Adrenal gland (tissue), 5 donors: Measurements from ENCODE around the gene KDR.

Experiments
- POLR2A ChIP-seq, 2 donors: fragments of 450-650 bp; IDR thresholded peaks; one replicate each; pipeline ENCODE4 v1.6.1; 2017; ENCODE audit warnings: antibody characterized with exemption in 2 of 2, mild to moderate bottlenecking in 2 of 2, moderate library complexity in 1 of 2
- TF ChIP-seq, protein P1 (sequence below), 6 experiments: fragments of 450-650 bp in 4 of 6; fragments of 200-600 bp in 2 of 6; sonication (generic) in 1 of 6; IDR thresholded peaks; 1 replicate in 5 of 6; 2 replicates in 1 of 6; pipeline versions ENCODE4 v1.5.1 to v1.8.0; 2016 to 2021; ENCODE audit warnings: antibody characterized with exemption in 6 of 6, mild to moderate bottlenecking in 2 of 6, moderate library complexity in 1 of 6
- donor health status: DM: no; HTN: no; CAD: no.

DNA sequence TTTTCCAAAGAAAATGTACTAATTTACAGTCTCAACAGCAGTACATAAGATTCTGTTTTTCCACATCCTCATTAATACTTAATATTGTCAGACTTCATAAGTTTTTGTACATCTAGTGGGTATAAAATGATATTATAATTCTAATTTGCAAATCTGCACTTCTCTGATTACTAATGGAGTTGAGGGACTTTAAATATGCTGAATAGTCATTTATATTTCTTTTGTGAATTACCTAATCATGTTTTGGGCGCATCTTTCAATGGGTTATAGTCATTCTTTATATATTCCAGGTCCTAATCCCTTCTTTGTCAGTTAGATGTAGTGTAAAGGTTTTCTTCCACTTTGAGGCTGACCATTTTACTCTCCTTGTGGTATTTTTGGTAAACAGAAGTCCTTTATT is 96.1 kb downstream of the KDR start:
- TF ChIP-seq POLR2A (IDR thresholded peaks at IDR 0.05): no peak
- TF ChIP-seq, protein P1, sequence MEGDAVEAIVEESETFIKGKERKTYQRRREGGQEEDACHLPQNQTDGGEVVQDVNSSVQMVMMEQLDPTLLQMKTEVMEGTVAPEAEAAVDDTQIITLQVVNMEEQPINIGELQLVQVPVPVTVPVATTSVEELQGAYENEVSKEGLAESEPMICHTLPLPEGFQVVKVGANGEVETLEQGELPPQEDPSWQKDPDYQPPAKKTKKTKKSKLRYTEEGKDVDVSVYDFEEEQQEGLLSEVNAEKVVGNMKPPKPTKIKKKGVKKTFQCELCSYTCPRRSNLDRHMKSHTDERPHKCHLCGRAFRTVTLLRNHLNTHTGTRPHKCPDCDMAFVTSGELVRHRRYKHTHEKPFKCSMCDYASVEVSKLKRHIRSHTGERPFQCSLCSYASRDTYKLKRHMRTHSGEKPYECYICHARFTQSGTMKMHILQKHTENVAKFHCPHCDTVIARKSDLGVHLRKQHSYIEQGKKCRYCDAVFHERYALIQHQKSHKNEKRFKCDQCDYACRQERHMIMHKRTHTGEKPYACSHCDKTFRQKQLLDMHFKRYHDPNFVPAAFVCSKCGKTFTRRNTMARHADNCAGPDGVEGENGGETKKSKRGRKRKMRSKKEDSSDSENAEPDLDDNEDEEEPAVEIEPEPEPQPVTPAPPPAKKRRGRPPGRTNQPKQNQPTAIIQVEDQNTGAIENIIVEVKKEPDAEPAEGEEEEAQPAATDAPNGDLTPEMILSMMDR (IDR thresholded peaks at IDR 0.05): no peak
